ENCODE data around the gene RYR2. TPM values are rescaled to one million over a fixed set of nuclear protein-coding genes. Genes with fewer than 3 reads are reported as not detected.

Gene RYR2
- total and polyA plus RNA-seq, 3 donors from 2014 or later: 5.4 to 9.5 (median 9.1) TPM

GRCh38 chr1:237320890-237321289 lies 278.9 kb downstream of the RYR2 start:
- no peaks in the 10 kb centered on the region for H3K9me3 ChIP-seq
- H3K4me3 ChIP-seq: no peak overlapping the region
- TF ChIP-seq POLR2A (IDR thresholded peaks at IDR 0.05): no peak
- TF ChIP-seq CTCF (IDR thresholded peaks at IDR 0.05): no peak
- H3K27ac ChIP-seq: no peak overlapping the region
- H3K4me1 ChIP-seq: no peaks in the 10 kb centered on the region
- DNase-seq: no peak
- no peaks in the 10 kb centered on the region for H3K36me3 ChIP-seq (ENCODE audit: low read depth, missing control alignments)
- intact Hi-C loops (cut with DNase I; ENCODE audit: low total_unique reads): no loop called here
- H3K27me3 ChIP-seq: no peaks in the 10 kb centered on the region

- Histone ChIP-seq H3K4me1 (no peaks in the 10 kb centered on the region), H3K9me3 (no peaks in the 10 kb centered on the region), H3K27ac (no peak overlapping the region), H3K27me3 (no peaks in the 10 kb centered on the region), H3K36me3 (ENCODE audit: low read depth, missing control alignments) (no peaks in the 10 kb centered on the region), H3K4me3 (no peak overlapping the region)
- no peak for TF ChIP-seq CTCF (IDR thresholded peaks at IDR 0.05)
- TF ChIP-seq POLR2A (IDR thresholded peaks at IDR 0.05): no peak
- 82 to 91% methylated on average over 3 of the region's 3 CpGs for WGBS, 2 donors
- no peak for DNase-seq
- intact Hi-C loops (cut with DNase I; ENCODE audit: low total_unique reads): no loop called here
Observed at GRCh38 chr1:237324226-237324625, 282.2 kb downstream of the RYR2 start.

- WGBS, 2 donors: 45 to 58% methylated on average over 3 of the region's 3 CpGs
- Histone ChIP-seq H3K27ac (no peak overlapping the region), H3K36me3 (ENCODE audit: low read depth, missing control alignments) (no peaks in the 10 kb centered on the region), H3K4me3 (no peak overlapping the region), H3K9me3 (no peaks in the 10 kb centered on the region), H3K27me3 (no peaks in the 10 kb centered on the region), H3K4me1 (no peaks in the 10 kb centered on the region)
- intact Hi-C loops (cut with DNase I; ENCODE audit: low total_unique reads): no loop called here
- no peak for TF ChIP-seq POLR2A (IDR thresholded peaks at IDR 0.05)
- no peak for TF ChIP-seq CTCF (IDR thresholded peaks at IDR 0.05)
- no peak for DNase-seq
Observed at GRCh38 chr1:237327061-237327460, 285.1 kb downstream of the RYR2 start.

GRCh38 chr1:237340892-237341291 lies 298.9 kb downstream of the RYR2 start:
- intact Hi-C loops (cut with DNase I; ENCODE audit: low total_unique reads): no loop called here
- no peak for TF ChIP-seq POLR2A (IDR thresholded peaks at IDR 0.05)
- TF ChIP-seq CTCF (IDR thresholded peaks at IDR 0.05): no peak
- no peaks in the 10 kb centered on the region for H3K27me3 ChIP-seq
- no peaks in the 10 kb centered on the region for H3K9me3 ChIP-seq
- H3K4me3 ChIP-seq: no peak overlapping the region
- WGBS, 2 donors: 89 to 90% methylated on average over 3 of the region's 3 CpGs
- H3K27ac ChIP-seq: no peak overlapping the region
- no peak for DNase-seq
- no peaks in the 10 kb centered on the region for H3K36me3 ChIP-seq (ENCODE audit: low read depth, missing control alignments)
- H3K4me1 ChIP-seq: no peaks in the 10 kb centered on the region

GRCh38 chr1:237341391-237341790 lies 299.4 kb downstream of the RYR2 start:
- Histone ChIP-seq H3K36me3 (ENCODE audit: low read depth, missing control alignments) (no peaks in the 10 kb centered on the region), H3K4me3 (no peak overlapping the region), H3K27me3 (no peaks in the 10 kb centered on the region), H3K27ac (no peak overlapping the region), H3K4me1 (no peaks in the 10 kb centered on the region), H3K9me3 (no peaks in the 10 kb centered on the region)
- intact Hi-C loops (cut with DNase I; ENCODE audit: low total_unique reads): no loop called here
- WGBS, 2 donors: 62 to 70% methylated on average over 3 of the region's 3 CpGs
- no peak for TF ChIP-seq CTCF (IDR thresholded peaks at IDR 0.05)
- TF ChIP-seq POLR2A (IDR thresholded peaks at IDR 0.05): no peak
- no peak for DNase-seq
